Skeletal muscle satellite cell (primary cell): ENCODE data around the gene EMP3.
"Not testable (repeated sequence)": the region's sequence is repeated elsewhere in the genome, so short reads cannot be mapped to it uniquely, and the experiment has no call there.

ENCODE experiments used
- H3K27me3 ChIP-seq: 2 replicates; pipeline ENCODE4 v1.7.0; 2013; ENCODE audit warnings: low read length; ENCODE audit not compliant: control insufficient read depth, insufficient read depth
- H3K36me3 ChIP-seq: 2 replicates; pipeline ENCODE4 v1.7.0; 2013; ENCODE audit warnings: mild to moderate bottlenecking, control low read depth, low read length; ENCODE audit not compliant: insufficient read depth
- H3K4me1 ChIP-seq: 2 replicates; pipeline ENCODE4 v1.7.0; 2013; ENCODE audit warnings: low read length; ENCODE audit not compliant: control insufficient read depth, insufficient read depth
- H3K4me2 ChIP-seq: 2 replicates; pipeline ENCODE4 v1.7.0; 2013; ENCODE audit warnings: mild to moderate bottlenecking, low read length
- H3K4me3 ChIP-seq: 2 replicates; pipeline ENCODE4 v1.7.0; 2013; ENCODE audit warnings: low read length
- H3K9ac ChIP-seq: 2 replicates; pipeline ENCODE4 v1.7.0; 2013; ENCODE audit warnings: mild to moderate bottlenecking, low read depth, low read length, moderate library complexity
- H3K9me3 ChIP-seq: replicated peaks from 2 replicates; pipeline ENCODE4 v1.7.0; 2013; ENCODE audit warnings: mild to moderate bottlenecking, control low read depth, low read length

The EMP3 gene

GRCh38 chr19:48297975-48298374, 27.4 kb upstream of the EMP3 start:
- peaks cover 30% of the 10 kb centered on the region for H3K27me3 ChIP-seq
- no peaks in the 10 kb centered on the region for H3K4me1 ChIP-seq
- H3K9me3 ChIP-seq: no peaks in the 10 kb centered on the region
- no peak overlapping the region for H3K4me2 ChIP-seq
- no peak overlapping the region for H3K9ac ChIP-seq
- no peak overlapping the region for H3K4me3 ChIP-seq
- H3K36me3 ChIP-seq: no peaks in the 10 kb centered on the region

GRCh38 chr19:48301886-48302599, 23.3 kb upstream of the EMP3 start:
- Histone ChIP-seq H3K9ac (no peak overlapping the region), H3K9me3 (no peaks in the 10 kb centered on the region), H3K36me3 (no peaks in the 10 kb centered on the region), H3K4me2 (no peak overlapping the region), H3K27me3 (peaks cover 38% of the 10 kb centered on the region), H3K4me3 (no peak overlapping the region), H3K4me1 (no peaks in the 10 kb centered on the region)

GRCh38 chr19:48302600-48302959, 22.8 kb upstream of the EMP3 start:
- Histone ChIP-seq H3K4me2 (no peak overlapping the region), H3K36me3 (no peaks in the 10 kb centered on the region), H3K9ac (no peak overlapping the region), H3K4me1 (no peaks in the 10 kb centered on the region), H3K27me3 (peaks cover 38% of the 10 kb centered on the region), H3K9me3 (no peaks in the 10 kb centered on the region), H3K4me3 (no peak overlapping the region)

GRCh38 chr19:48303367-48303766, 22.0 kb upstream of the EMP3 start:
- Histone ChIP-seq H3K9ac (no peak overlapping the region), H3K9me3 (no peaks in the 10 kb centered on the region), H3K4me1 (no peaks in the 10 kb centered on the region), H3K36me3 (no peaks in the 10 kb centered on the region), H3K27me3 (peaks cover 38% of the 10 kb centered on the region), H3K4me2 (no peak overlapping the region), H3K4me3 (no peak overlapping the region)

GRCh38 chr19:48303866-48304265, 21.5 kb upstream of the EMP3 start:
- Histone ChIP-seq H3K4me2 (no peak overlapping the region), H3K27me3 (peaks cover 42% of the 10 kb centered on the region), H3K4me3 (no peak overlapping the region), H3K9ac (no peak overlapping the region), H3K36me3 (no peaks in the 10 kb centered on the region), H3K9me3 (no peaks in the 10 kb centered on the region), H3K4me1 (no peaks in the 10 kb centered on the region)

GRCh38 chr19:48308631-48309586, 16.4 kb upstream of the EMP3 start:
- H3K4me3 ChIP-seq: no peak overlapping the region
- no peak overlapping the region for H3K4me2 ChIP-seq
- no peaks in the 10 kb centered on the region for H3K4me1 ChIP-seq
- no peak overlapping the region for H3K9ac ChIP-seq
- no peaks in the 10 kb centered on the region for H3K36me3 ChIP-seq
- H3K9me3 ChIP-seq: no peaks in the 10 kb centered on the region
- H3K27me3 ChIP-seq: peaks cover 35% of the 10 kb centered on the region

- H3K4me3 ChIP-seq, H3K4me2 ChIP-seq, H3K4me1 ChIP-seq, H3K9me3 ChIP-seq, H3K36me3 ChIP-seq, H3K9ac ChIP-seq: not testable (repeated sequence)
- H3K27me3 ChIP-seq: peaks cover 31% of the 10 kb centered on the region
Measured at GRCh38 chr19:48309731-48310130, 15.6 kb upstream of the EMP3 start.

GRCh38 chr19:48310227-48310626, 15.1 kb upstream of the EMP3 start:
- Histone ChIP-seq H3K4me2 (no peak overlapping the region), H3K9ac (no peak overlapping the region), H3K4me3 (no peak overlapping the region), H3K9me3 (no peaks in the 10 kb centered on the region), H3K4me1 (no peaks in the 10 kb centered on the region), H3K36me3 (no peaks in the 10 kb centered on the region), H3K27me3 (peaks cover 27% of the 10 kb centered on the region)

GRCh38 chr19:48311384-48311783, 14.0 kb upstream of the EMP3 start:
- no peaks in the 10 kb centered on the region for H3K36me3 ChIP-seq
- no peak overlapping the region for H3K4me2 ChIP-seq
- H3K9ac ChIP-seq: no peak overlapping the region
- peaks cover 21% of the 10 kb centered on the region for H3K27me3 ChIP-seq
- H3K4me1 ChIP-seq: no peaks in the 10 kb centered on the region
- no peaks in the 10 kb centered on the region for H3K9me3 ChIP-seq
- no peak overlapping the region for H3K4me3 ChIP-seq

- H3K9me3 ChIP-seq: no peaks in the 10 kb centered on the region
- H3K36me3 ChIP-seq: no peaks in the 10 kb centered on the region
- peaks cover 10% of the 10 kb centered on the region for H3K4me1 ChIP-seq
- H3K4me2 ChIP-seq: no peak overlapping the region
- peaks cover 9% of the 10 kb centered on the region for H3K27me3 ChIP-seq
- no peak overlapping the region for H3K4me3 ChIP-seq
- H3K9ac ChIP-seq: no peak overlapping the region
Measured at GRCh38 chr19:48315712-48316111, 9.6 kb upstream of the EMP3 start.

GRCh38 chr19:48317708-48317960, 7.7 kb upstream of the EMP3 start:
- not testable (repeated sequence) for H3K9me3 ChIP-seq, H3K4me3 ChIP-seq, H3K27me3 ChIP-seq, H3K9ac ChIP-seq, H3K4me2 ChIP-seq, H3K36me3 ChIP-seq
- peaks cover 23% of the 10 kb centered on the region for H3K4me1 ChIP-seq
